OCI-LY3 (cell line): Measurements from ENCODE around the gene SNAPC2.

Source experiments
- H2AFZ ChIP-seq: fragments of 200-600, 300-600 bp; shearing (Covaris generic); 2 replicates; pipeline ENCODE4 v1.6.0; 2014; ENCODE audit warnings: antibody characterized with exemption, low read depth, low read length
- H3K27ac ChIP-seq: fragments of 200-600, 300-600 bp; sonication (generic); 2 replicates; pipeline ENCODE4 v1.5.1; 2014; ENCODE audit warnings: mild to moderate bottlenecking, low read length, moderate library complexity, mixed read lengths
- H3K27me3 ChIP-seq: fragments of 200-600, 300-600 bp; sonication (generic); 2 replicates; pipeline ENCODE4 v1.6.1; 2014; ENCODE audit warnings: low read depth, low read length, mixed read lengths
- H3K36me3 ChIP-seq: fragments of 200-600, 300-600 bp; sonication (generic); replicated peaks from 2 replicates; pipeline ENCODE3; 2014; ENCODE audit warnings: low read depth, low read length, mixed read lengths
- H3K4me1 ChIP-seq: fragments of 300-600, 200-600 bp; sonication (generic); 2 replicates; pipeline ENCODE4 v1.6.1; 2014; ENCODE audit warnings: low read length, mixed read lengths
- H3K4me2 ChIP-seq: fragments of 200-600, 300-600 bp; sonication (generic); 2 replicates; pipeline ENCODE4 v1.6.1; 2014; ENCODE audit warnings: low read length, mixed read lengths
- H3K4me3 ChIP-seq: fragments of 300-600, 200-600 bp; sonication (generic); 2 replicates; pipeline ENCODE4 v1.5.1; 2014; ENCODE audit warnings: antibody characterized with exemption, mild to moderate bottlenecking, low read length, moderate library complexity
- H3K79me2 ChIP-seq: fragments of 300-600, 200-600 bp; shearing (Covaris generic); 2 replicates; pipeline ENCODE4 v1.6.1; 2014; ENCODE audit warnings: mild to moderate bottlenecking, low read length, mixed read lengths
- H3K9ac ChIP-seq: fragments of 300-600, 200-600 bp; shearing (Covaris generic); 2 replicates; pipeline ENCODE4 v1.6.0; 2014; ENCODE audit warnings: mild to moderate bottlenecking, low read length, moderate library complexity
- H3K9me3 ChIP-seq: fragments of 200-600, 300-600 bp; shearing (Covaris generic); 2 replicates; pipeline ENCODE4 v1.6.1; 2014; ENCODE audit warnings: low read length, mixed read lengths; ENCODE audit not compliant: insufficient read depth
- H4K20me1 ChIP-seq: fragments of 200-600, 300-600 bp; sonication (generic); 2 replicates; pipeline ENCODE4 v1.6.1; 2016; ENCODE audit warnings: low read length, mixed read lengths; ENCODE audit not compliant: insufficient read depth
- EZH2phosphoT487 ChIP-seq: fragments of 200-600 bp; shearing (Covaris generic); IDR thresholded peaks from 2 replicates; pipeline ENCODE4 v1.6.1; 2018; ENCODE audit warnings: antibody characterized with exemption, mixed run types, low read depth
- TF ChIP-seq, protein P1 (sequence below): fragments of 200-600, 300-600 bp; sonication (generic); IDR thresholded peaks from 2 replicates; pipeline ENCODE4 v1.5.1; 2014; ENCODE audit warnings: antibody characterized with exemption, low read length, low read depth

The SNAPC2 gene

DNA sequence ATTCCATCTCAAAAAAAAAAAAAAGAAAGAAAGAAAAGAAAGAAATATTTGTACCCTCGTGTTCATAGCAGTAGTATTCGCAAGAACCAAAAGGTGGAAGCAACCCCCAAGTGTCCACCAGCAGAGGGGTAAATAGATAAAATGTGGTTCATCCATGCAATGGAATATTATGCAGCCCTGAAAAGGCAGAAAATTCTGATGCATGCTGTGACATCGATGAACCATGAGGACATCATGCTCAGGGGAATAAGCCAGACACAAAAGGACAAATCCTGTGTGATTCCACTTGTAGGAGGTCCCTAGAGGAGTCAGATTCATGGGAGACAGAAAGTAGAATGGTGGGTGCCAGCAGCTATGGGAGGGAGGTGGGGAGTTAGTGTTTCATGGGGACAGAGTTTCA, 38.2 kb upstream of the SNAPC2 start:
- no peak overlapping the region for H3K27ac ChIP-seq
- no peak overlapping the region for H3K4me3 ChIP-seq
- H3K9ac ChIP-seq = no peak overlapping the region
- H3K4me1 ChIP-seq = no peaks in the 10 kb centered on the region
- no peaks in the 10 kb centered on the region for H3K27me3 ChIP-seq
- H3K79me2 ChIP-seq = no peaks in the 10 kb centered on the region
- H4K20me1 ChIP-seq = no peaks in the 10 kb centered on the region
- H3K4me2 ChIP-seq = no peak overlapping the region
- H3K9me3 ChIP-seq = no peaks in the 10 kb centered on the region
- H2AFZ ChIP-seq = no peak overlapping the region
- TF ChIP-seq, protein P1, sequence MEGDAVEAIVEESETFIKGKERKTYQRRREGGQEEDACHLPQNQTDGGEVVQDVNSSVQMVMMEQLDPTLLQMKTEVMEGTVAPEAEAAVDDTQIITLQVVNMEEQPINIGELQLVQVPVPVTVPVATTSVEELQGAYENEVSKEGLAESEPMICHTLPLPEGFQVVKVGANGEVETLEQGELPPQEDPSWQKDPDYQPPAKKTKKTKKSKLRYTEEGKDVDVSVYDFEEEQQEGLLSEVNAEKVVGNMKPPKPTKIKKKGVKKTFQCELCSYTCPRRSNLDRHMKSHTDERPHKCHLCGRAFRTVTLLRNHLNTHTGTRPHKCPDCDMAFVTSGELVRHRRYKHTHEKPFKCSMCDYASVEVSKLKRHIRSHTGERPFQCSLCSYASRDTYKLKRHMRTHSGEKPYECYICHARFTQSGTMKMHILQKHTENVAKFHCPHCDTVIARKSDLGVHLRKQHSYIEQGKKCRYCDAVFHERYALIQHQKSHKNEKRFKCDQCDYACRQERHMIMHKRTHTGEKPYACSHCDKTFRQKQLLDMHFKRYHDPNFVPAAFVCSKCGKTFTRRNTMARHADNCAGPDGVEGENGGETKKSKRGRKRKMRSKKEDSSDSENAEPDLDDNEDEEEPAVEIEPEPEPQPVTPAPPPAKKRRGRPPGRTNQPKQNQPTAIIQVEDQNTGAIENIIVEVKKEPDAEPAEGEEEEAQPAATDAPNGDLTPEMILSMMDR = no peak
- no peak for TF ChIP-seq EZH2phosphoT487
- H3K36me3 ChIP-seq = peaks cover 2% of the 10 kb centered on the region

DNA sequence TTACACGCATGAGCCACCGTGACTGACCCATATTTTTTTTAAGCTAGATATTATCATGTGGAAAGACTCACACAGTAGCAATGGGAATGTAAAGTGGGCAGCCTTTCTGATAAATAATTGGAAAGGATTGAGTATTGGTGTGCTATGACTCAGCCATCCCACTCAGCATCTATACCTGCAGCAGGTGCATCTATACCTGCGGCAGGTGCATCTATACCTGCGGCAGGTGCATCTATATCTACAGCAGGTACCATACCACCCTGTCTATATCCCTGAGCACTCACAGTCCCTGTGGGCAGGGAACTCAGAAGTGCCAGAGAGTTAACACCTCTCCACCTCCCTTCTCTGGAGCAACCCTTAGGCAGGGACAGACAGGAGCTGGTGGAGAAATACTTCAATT, 37.0 kb upstream of the SNAPC2 start:
- Histone ChIP-seq H3K27ac (no peak overlapping the region), H3K79me2 (no peaks in the 10 kb centered on the region), H3K36me3 (peaks cover 2% of the 10 kb centered on the region), H3K4me1 (no peaks in the 10 kb centered on the region), H2AFZ (no peak overlapping the region), H4K20me1 (no peaks in the 10 kb centered on the region), H3K4me2 (no peak overlapping the region), H3K27me3 (no peaks in the 10 kb centered on the region), H3K9ac (no peak overlapping the region), H3K4me3 (no peak overlapping the region), H3K9me3 (no peaks in the 10 kb centered on the region)
- no peak for TF ChIP-seq EZH2phosphoT487
- TF ChIP-seq, protein P1 = no peak

DNA sequence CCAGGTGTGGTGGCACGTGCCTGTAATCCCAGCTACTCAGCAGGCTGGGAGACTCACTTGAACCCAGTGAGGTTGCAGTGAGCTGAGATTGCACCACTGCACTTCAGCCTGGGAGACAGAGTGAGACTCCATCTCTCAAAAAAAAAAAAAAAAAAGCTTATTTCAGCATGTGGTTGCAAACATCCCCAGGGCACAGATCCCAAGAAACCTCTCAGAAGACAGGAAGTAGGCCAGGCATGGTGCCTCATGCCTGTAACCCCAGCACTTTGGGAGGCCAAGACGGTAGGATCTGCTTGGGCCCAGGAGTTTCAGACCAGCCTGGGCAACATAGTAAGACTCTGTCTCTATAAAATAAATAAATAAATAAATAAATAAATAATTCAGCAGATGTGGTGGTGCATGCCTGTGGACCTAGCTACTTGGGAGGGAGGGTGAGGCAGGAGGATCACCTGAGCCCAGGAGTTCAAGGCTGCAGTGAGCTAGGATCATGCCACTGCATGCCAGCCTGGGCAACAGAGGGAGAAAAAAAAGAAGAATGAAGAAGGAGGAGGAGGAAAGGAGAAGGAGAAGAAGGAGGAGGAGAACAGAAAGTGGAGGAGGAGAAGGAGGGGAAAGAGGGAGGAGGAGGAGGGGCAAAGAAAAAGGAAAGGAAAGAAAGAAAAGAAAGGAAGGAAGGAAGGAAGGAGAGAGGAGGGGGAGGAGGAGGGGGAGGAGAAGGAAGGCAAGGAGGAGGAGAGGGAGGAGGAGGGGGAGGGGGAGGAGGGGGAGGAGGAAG, 36.2 kb upstream of the SNAPC2 start:
- no peak overlapping the region for H3K27ac ChIP-seq

DNA sequence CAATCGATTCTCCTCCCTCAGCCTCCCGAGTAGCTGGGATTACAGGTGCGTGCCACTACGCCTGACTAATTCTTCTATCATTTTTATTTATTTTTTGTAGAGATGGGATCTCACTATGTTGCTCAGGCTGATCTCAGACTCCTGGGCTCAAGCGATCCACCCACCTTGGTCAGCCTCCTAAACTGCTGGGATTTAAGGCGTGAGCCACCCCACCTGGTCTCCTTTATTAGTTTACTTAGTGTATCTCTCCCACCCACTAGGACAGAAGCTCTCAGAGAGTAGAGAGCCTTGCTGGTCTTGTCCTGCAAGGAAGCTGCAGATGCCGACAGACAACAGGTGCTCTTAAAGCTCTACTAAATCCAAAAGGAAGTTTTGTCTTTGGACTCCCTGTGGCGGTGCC, 34.3 kb upstream of the SNAPC2 start:
- Histone ChIP-seq H3K4me2 (no peak overlapping the region), H3K27me3 (no peaks in the 10 kb centered on the region), H3K9me3 (no peaks in the 10 kb centered on the region), H3K9ac (no peak overlapping the region), H3K79me2 (no peaks in the 10 kb centered on the region), H4K20me1 (no peaks in the 10 kb centered on the region), H3K27ac (no peak overlapping the region), H3K4me1 (no peaks in the 10 kb centered on the region), H3K36me3 (peaks cover 2% of the 10 kb centered on the region), H3K4me3 (no peak overlapping the region), H2AFZ (no peak overlapping the region)
- TF ChIP-seq, protein P1 = no peak
- no peak for TF ChIP-seq EZH2phosphoT487

More for the DNA sequence above, 36.2 kb upstream of the SNAPC2 start:
- no peak overlapping the region for H3K4me2 ChIP-seq
- H3K27me3 ChIP-seq = no peaks in the 10 kb centered on the region
- no peaks in the 10 kb centered on the region for H3K79me2 ChIP-seq
- no peaks in the 10 kb centered on the region for H3K4me1 ChIP-seq
- TF ChIP-seq, protein P1 = no peak
- no peak for TF ChIP-seq EZH2phosphoT487
- H2AFZ ChIP-seq = no peak overlapping the region
- H3K9ac ChIP-seq = no peak overlapping the region
- peaks cover 2% of the 10 kb centered on the region for H3K36me3 ChIP-seq
- H3K9me3 ChIP-seq = no peaks in the 10 kb centered on the region
- H4K20me1 ChIP-seq = no peaks in the 10 kb centered on the region
- no peak overlapping the region for H3K4me3 ChIP-seq
